Endothelial cell of umbilical vein (primary cell): Measurements from ENCODE around the gene CBLN3. TPM values are rescaled to one million over a fixed set of nuclear protein-coding genes. Genes with fewer than 3 reads are reported as not detected.

Experiments
- BruUV-seq: library from RNA; stranded (reverse); fragments of 400-500 nt; replicated peaks from 2 replicates; lab custom pipeline; 2021; lab: Mats Ljungman, UMichigan
- CTCF ChIA-PET: fragments of 300-600, 350-600 bp; sonication (Branson Sonifier 250); formaldehyde crosslinking; loops from one replicate; lab custom pipeline; 2021; ENCODE audit warnings: antibody characterized with exemption, inconsistent platforms; lab: Charles Lee
- POLR2A ChIA-PET: fragments of 300-600, 350-600 bp; sonication (Branson Sonifier 250); formaldehyde crosslinking; loops from one replicate; lab custom pipeline; 2021; ENCODE audit warnings: antibody characterized with exemption, inconsistent platforms; lab: Charles Lee
- DNase-seq: peaks from one replicate; pipeline ENCODE4 v3.0.0-alpha.2; 2011; ENCODE audit warnings: low read depth, low spot score
- FAIRE-seq: peaks from 2 replicates; lab custom pipeline; 2011; peaks lifted over from hg19 to GRCh38; lab: Jason Lieb, UNC
- H2AFZ ChIP-seq: 2 replicates; pipeline ENCODE4 v1.6.0; 2012; ENCODE audit warnings: low read depth, low read length, control low read depth, inconsistent platforms
- H3K27ac ChIP-seq: 2 replicates; pipeline ENCODE4 v1.5.1; 2011; ENCODE audit warnings: low read depth, mild to moderate bottlenecking, control low read depth, low read length, moderate library complexity; ENCODE audit not compliant: insufficient read depth
- H3K27me3 ChIP-seq, 2 experiments: 2 replicates each; pipeline versions ENCODE4 v1.6.0 to v1.6.1; 2011; ENCODE audit warnings: low read length in 2 of 2, mixed read lengths in 1 of 2; ENCODE audit not compliant: control insufficient read depth in 2 of 2, insufficient read depth in 2 of 2
- H3K36me3 ChIP-seq, 2 experiments: 2 replicates in 1 of 2; 3 replicates in 1 of 2; pipeline ENCODE4 v1.5.1; 2011; ENCODE audit warnings: low read length in 2 of 2, mild to moderate bottlenecking in 1 of 2, moderate library complexity in 1 of 2; ENCODE audit not compliant: control insufficient read depth in 2 of 2, insufficient read depth in 2 of 2; ENCODE audit errors: extremely low read depth in 1 of 2
- H3K4me1 ChIP-seq: 3 replicates; pipeline ENCODE4 v1.5.1; 2011; ENCODE audit warnings: mild to moderate bottlenecking, low read length; ENCODE audit not compliant: control insufficient read depth, insufficient read depth; ENCODE audit errors: extremely low read depth
- H3K4me2 ChIP-seq: 2 replicates; pipeline ENCODE4 v1.6.1; 2011; ENCODE audit warnings: low read length, control low read depth, mixed read lengths; ENCODE audit not compliant: insufficient read depth
- H3K4me3 ChIP-seq, 3 experiments: fragments of 200-600 bp in 1 of 3; sonication (generic), shearing (Covaris generic) in 1 of 3; replicated peaks in 1 of 3; 2 replicates each; pipeline ENCODE4 v1.5.1; 2011 to 2016; ENCODE audit warnings: control low read depth in 3 of 3, low read length in 3 of 3, mild to moderate bottlenecking in 2 of 3, inconsistent platforms in 1 of 3, low read depth in 1 of 3, moderate library complexity in 1 of 3; ENCODE audit not compliant: insufficient read depth in 1 of 3
- H3K79me2 ChIP-seq: 2 replicates; pipeline ENCODE4 v1.6.0; 2012; ENCODE audit warnings: low read length, inconsistent platforms; ENCODE audit not compliant: control insufficient read depth, insufficient read depth
- H3K9ac ChIP-seq: replicated peaks from 2 replicates; pipeline ENCODE3; 2011; ENCODE audit warnings: low read length, control low read depth; ENCODE audit not compliant: insufficient read depth; ENCODE audit errors: extremely low read depth
- H3K9me1 ChIP-seq: replicated peaks from 3 replicates; pipeline ENCODE4 v1.6.0; 2011; ENCODE audit warnings: mild to moderate bottlenecking, low read length; ENCODE audit not compliant: control insufficient read depth, insufficient read depth; ENCODE audit errors: extremely low read depth
- H3K9me3 ChIP-seq: replicated peaks from 2 replicates; pipeline ENCODE4 v1.5.1; 2012; ENCODE audit warnings: low read length, inconsistent platforms; ENCODE audit not compliant: control insufficient read depth, insufficient read depth
- H4K20me1 ChIP-seq: replicated peaks from 2 replicates; pipeline ENCODE3; 2011; ENCODE audit warnings: mild to moderate bottlenecking, low read length; ENCODE audit not compliant: control insufficient read depth, insufficient read depth; ENCODE audit errors: extremely low read depth
- CTCF ChIP-seq, 2 donors: IDR thresholded peaks; 1 replicate in 1 of 2; 2 replicates in 1 of 2; pipeline ENCODE4 v1.5.1; 2011; ENCODE audit warnings: low read length in 2 of 2, mild to moderate bottlenecking in 2 of 2, moderate library complexity in 2 of 2, control low read depth in 1 of 2, inconsistent platforms in 1 of 2, low read depth in 1 of 2; ENCODE audit not compliant: insufficient read depth in 1 of 2; ENCODE audit errors: extremely low read depth in 1 of 2
- EZH2 ChIP-seq: IDR thresholded peaks from 2 replicates; pipeline ENCODE4 v1.6.1; 2012; ENCODE audit warnings: borderline replicate concordance, low read depth, mild to moderate bottlenecking, moderate library complexity, low read length, inconsistent platforms; ENCODE audit not compliant: severe bottlenecking
- FOS ChIP-seq: IDR thresholded peaks from 2 replicates; pipeline ENCODE4 v1.6.1; 2011; ENCODE audit warnings: mild to moderate bottlenecking, low read length, moderate library complexity, borderline replicate concordance; ENCODE audit not compliant: insufficient read depth
- GATA2 ChIP-seq: IDR thresholded peaks from 2 replicates; pipeline ENCODE4 v1.7.0; 2011; ENCODE audit warnings: low read depth, mild to moderate bottlenecking, moderate library complexity, mixed read lengths, low read length; ENCODE audit not compliant: insufficient read length, insufficient read depth
- JUN ChIP-seq: IDR thresholded peaks from 2 replicates; pipeline ENCODE4 v1.6.1; 2011; ENCODE audit warnings: borderline replicate concordance, low read depth; ENCODE audit not compliant: insufficient read length, insufficient read depth
- MAX ChIP-seq: IDR thresholded peaks from 2 replicates; pipeline ENCODE4 v1.6.1; 2011; ENCODE audit not compliant: insufficient read depth, insufficient read length
- MYC ChIP-seq: IDR thresholded peaks from one replicate; pipeline ENCODE4 v1.6.1; 2011; ENCODE audit warnings: mild to moderate bottlenecking, low read depth, low read length
- POLR2A ChIP-seq: IDR thresholded peaks from 2 replicates; pipeline ENCODE4 v1.6.1; 2012; ENCODE audit warnings: low read depth, mild to moderate bottlenecking, control low read depth, low read length
- POLR2AphosphoS5 ChIP-seq: IDR thresholded peaks from 2 replicates; pipeline ENCODE4 v1.6.1; 2012; ENCODE audit warnings: low read depth, mild to moderate bottlenecking, control low read depth, low read length, moderate library complexity; ENCODE audit not compliant: insufficient read depth
- dilution Hi-C: fragments of 300-500 bp; cut with MboI; formaldehyde crosslinking; loops from one replicate; pipeline ENCODE4 v1.15.0; 2019; ENCODE audit warnings: low sequenced_read_pairs; ENCODE audit not compliant: extremely low pct_ligation_motif_present
- intact Hi-C: fragments of 100-400 bp; cut with micrococcal nuclease; formaldehyde crosslinking; loops from one replicate; pipeline ENCODE4 v1.10.0; 2022
- polyA plus RNA-seq, 4 experiments: library from polyadenylated mRNA; depleted of rRNA in 3 of 4; stranded (reverse) in 3 of 4; unstranded in 1 of 4; fragments of >200 nt; gene quantifications; 2 replicates each; pipeline versions ENCODE4 v1.2.1 to v1.2.3, GENCODE V29; 2011 to 2012; ENCODE audit warnings: missing spikeins in 1 of 4
- total RNA-seq: library from RNA; stranded (reverse); gene quantifications from 2 replicates; pipeline ENCODE4 v1.2.3, GENCODE V29; 2021

The CBLN3 gene
- total and polyA plus RNA-seq, 2 donors (not counting 3 experiments of a cell fraction or from before 2014, with no cell fraction given): 7.9 to 8.6 TPM

- Histone ChIP-seq H4K20me1 (no peaks in the 10 kb centered on the region), H3K4me3 (no peak overlapping the region), H3K4me2 (no peak overlapping the region), H3K27me3 (no peaks in the 10 kb centered on the region), H2AFZ (no peak overlapping the region), H3K9me3 (no peaks in the 10 kb centered on the region), H3K36me3 (peaks cover 13 to 35% of the 10 kb centered on the region in 2 experiments), H3K79me2 (peaks cover 23% of the 10 kb centered on the region), H3K4me1 (peaks cover 49% of the 10 kb centered on the region), H3K9ac (no peak overlapping the region), H3K9me1 (no peaks in the 10 kb centered on the region), H3K27ac (no peak overlapping the region)
- BruUV-seq: no TSS peak
- POLR2A ChIA-PET: no interaction called here
- dilution Hi-C loops (no loop called here), intact Hi-C loops (loop anchor here (5.0 kb wide), 1 partner anchor 287 kb away; the partner anchor contains the start of genes PSME2 and RNF31)
- CTCF ChIA-PET: interaction anchor here (1.3 to 10.2 kb wide), 3 partner anchors 69 to 104 kb away, joined by 3 to 811 read pairs (median 254); partner anchors contain the start of genes ADCY4 and RIPK3
- TF ChIP-seq MYC (no peak), FOS (no peak), GATA2 (no peak), MAX (no peak)
- FAIRE-seq (no peak), DNase-seq (no peak)
These were observed 5.2 kb upstream of the CBLN3 start for GRCh38 chr14:24434676-24435075.

- dilution Hi-C loops (no loop called here), intact Hi-C loops (loop anchor here (5.0 kb wide), 1 partner anchor 287 kb away; the partner anchor contains the start of genes PSME2 and RNF31)
- DNase-seq: no peak
- H3K27me3 ChIP-seq: no peaks in the 10 kb centered on the region
- ChIA-PET CTCF (interaction anchor here (5.4 to 10.2 kb wide), 2 partner anchors 68 to 103 kb away, joined by 254 to 811 read pairs; partner anchors contain the start of genes ADCY4 and RIPK3), POLR2A (no interaction called here)
- no peak for FAIRE-seq
- H3K9me1 ChIP-seq: no peaks in the 10 kb centered on the region
- no peak overlapping the region for H3K4me3 ChIP-seq
- TF ChIP-seq CTCF (IDR thresholded peaks at IDR 0.05; ENCODE audit: extremely low read depth in 1 of 2, insufficient read depth in 1 of 2, low read depth in 1 of 2, low read length in 2 of 2) (no peak), POLR2AphosphoS5 (no peak), MAX (no peak), GATA2 (no peak), JUN (no peak), MYC (no peak), FOS (no peak), EZH2 (no peak), POLR2A (no peak)
- H3K9ac ChIP-seq: no peak overlapping the region
- H3K4me1 ChIP-seq: peaks cover 55% of the 10 kb centered on the region
- no peak overlapping the region for H2AFZ ChIP-seq
- no peaks in the 10 kb centered on the region for H4K20me1 ChIP-seq
- BruUV-seq: no TSS peak
- no peak overlapping the region for H3K4me2 ChIP-seq
- peaks cover 13 to 31% of the 10 kb centered on the region in 2 experiments for H3K36me3 ChIP-seq
- H3K27ac ChIP-seq: no peak overlapping the region
- H3K79me2 ChIP-seq: peaks cover 23% of the 10 kb centered on the region
- no peaks in the 10 kb centered on the region for H3K9me3 ChIP-seq
These were observed 4.6 kb upstream of the CBLN3 start for GRCh38 chr14:24434036-24434435.
